B cell (primary cell): Measurements from ENCODE around the gene MUC4. TPM values are rescaled to one million over a fixed set of nuclear protein-coding genes. Genes with fewer than 3 reads are reported as not detected.
"Not testable (repeated sequence)": the region's sequence is repeated elsewhere in the genome, so short reads cannot be mapped to it uniquely, and the experiment has no call there.

Experiments used
- ATAC-seq: fragments of 200-7000 bp; cut with Tn5 transposase; one replicate; pipeline ENCODE4 v1.10.0; 2021; ENCODE audit warnings: low read depth, mild to moderate bottlenecking, moderate number of reproducible peaks, moderate library complexity
- CTCF ChIA-PET: fragments of 350-600 bp; sonication (Branson Sonifier 250); formaldehyde crosslinking; loops from one replicate; lab custom pipeline; 2021; ENCODE audit warnings: antibody characterized with exemption, inconsistent platforms; lab: Charles Lee
- POLR2A ChIA-PET: fragments of 350-600 bp; sonication (Branson Sonifier 250); formaldehyde crosslinking; loops from one replicate; lab custom pipeline; 2021; ENCODE audit warnings: antibody characterized with exemption; lab: Charles Lee
- DNase-seq: peaks from one replicate; pipeline ENCODE4 v3.0.0; 2013
- H2AFZ ChIP-seq: 2 replicates; pipeline ENCODE4 v1.6.1; 2012; ENCODE audit warnings: mild to moderate bottlenecking, low read depth, low read length; ENCODE audit not compliant: insufficient read depth, poor library complexity, severe bottlenecking
- H3K27ac ChIP-seq, 2 donors: 1 replicate in 1 of 2; 2 replicates in 1 of 2; pipeline ENCODE4 v1.5.1; 2012 to 2013; ENCODE audit warnings: low read length in 2 of 2, mild to moderate bottlenecking in 2 of 2, moderate library complexity in 1 of 2
- H3K27me3 ChIP-seq, 4 experiments: fragments of 200-600 bp in 1 of 4; sonication (generic) in 1 of 4; replicated peaks in 1 of 4; 1 replicate in 2 of 4; 2 replicates in 2 of 4; pipeline versions ENCODE4 v1.6.1 to v1.7.0; 2013 to 2016; ENCODE audit warnings: low read length in 3 of 4, mild to moderate bottlenecking in 2 of 4, mixed read lengths in 1 of 4, moderate library complexity in 1 of 4; ENCODE audit not compliant: insufficient read depth in 4 of 4, control insufficient read depth in 3 of 4; ENCODE audit errors: control extremely low read depth in 1 of 4
- H3K36me3 ChIP-seq, 2 experiments: replicated peaks in 1 of 2; 1 replicate in 1 of 2; 2 replicates in 1 of 2; pipeline versions ENCODE4 v1.6.1 to v1.7.1; 2013; ENCODE audit warnings: low read length in 1 of 2; ENCODE audit not compliant: insufficient read depth in 2 of 2, control insufficient read depth in 1 of 2; ENCODE audit errors: control extremely low read depth in 1 of 2, extremely low read depth in 1 of 2
- H3K4me1 ChIP-seq, 2 donors: fragments of 200-600 bp in 1 of 2; sonication (generic) in 1 of 2; 1 replicate in 1 of 2; 2 replicates in 1 of 2; pipeline versions ENCODE4 v1.5.1 to v1.6.1; 2013 to 2017; ENCODE audit warnings: low read length in 2 of 2; ENCODE audit not compliant: control insufficient read depth in 2 of 2, insufficient read depth in 2 of 2
- H3K4me2 ChIP-seq: replicated peaks from 2 replicates; pipeline ENCODE3; 2012; ENCODE audit warnings: mild to moderate bottlenecking, low read depth, low read length; ENCODE audit not compliant: poor library complexity, severe bottlenecking
- H3K4me3 ChIP-seq, 5 experiments: fragments of 200-600 bp in 1 of 5; sonication (generic) in 1 of 5; 1 replicate in 3 of 5; 2 replicates in 2 of 5; pipeline versions ENCODE4 v1.5.1 to v1.7.0; 2011 to 2016; ENCODE audit warnings: low read length in 4 of 5, mild to moderate bottlenecking in 4 of 5, low read depth in 2 of 5, control low read depth in 1 of 5, moderate library complexity in 1 of 5; ENCODE audit not compliant: insufficient read depth in 1 of 5; ENCODE audit errors: control extremely low read depth in 1 of 5, extremely low read depth in 1 of 5
- H3K79me2 ChIP-seq: fragments of 200-600 bp; sonication (generic); one replicate; pipeline ENCODE4 v1.6.0; 2016; ENCODE audit warnings: low read length; ENCODE audit not compliant: control insufficient read depth, insufficient read depth
- H3K9ac ChIP-seq: fragments of 200-600 bp; sonication (generic); 2 replicates; pipeline ENCODE4 v1.6.1; 2017; ENCODE audit warnings: mild to moderate bottlenecking, low read length, moderate library complexity
- H3K9me3 ChIP-seq, 3 donors: one replicate each; pipeline versions ENCODE4 v1.6.1 to v1.7.1; 2013; ENCODE audit warnings: low read length in 2 of 3; ENCODE audit not compliant: control insufficient read depth in 2 of 3, insufficient read depth in 1 of 3; ENCODE audit errors: control extremely low read depth in 1 of 3
- H4K20me1 ChIP-seq: 2 replicates; pipeline ENCODE4 v1.6.0; 2012; ENCODE audit warnings: mild to moderate bottlenecking, low read length; ENCODE audit not compliant: insufficient read depth, control insufficient read depth, poor library complexity, severe bottlenecking
- H3K27ac Mint-ChIP-seq: one replicate; pipeline ENCODE4 v1.8.0; 2021; ENCODE audit warnings: mixed read lengths
- H3K27me3 Mint-ChIP-seq: one replicate; pipeline ENCODE4 v1.8.0; 2021; ENCODE audit warnings: mixed read lengths
- H3K4me1 Mint-ChIP-seq: one replicate; pipeline ENCODE4 v1.8.0; 2021; ENCODE audit warnings: mixed read lengths
- H3K4me3 Mint-ChIP-seq: one replicate; pipeline ENCODE4 v1.8.0; 2021; ENCODE audit warnings: mixed read lengths
- H3K9me3 Mint-ChIP-seq: one replicate; pipeline ENCODE4 v1.8.0; 2022; ENCODE audit warnings: mixed read lengths; ENCODE audit not compliant: insufficient read depth
- CTCF ChIP-seq: fragments of 200-600 bp; IDR thresholded peaks from one replicate; pipeline ENCODE4 v1.8.0; 2022; ENCODE audit warnings: antibody characterized with exemption, mild to moderate bottlenecking
- WGBS: methylation state at CpG from one replicate; pipeline ENCODE4 v1.1.5; 2013; ENCODE audit warnings: missing lambda C conversion rate; ENCODE audit not compliant: insufficient coverage; 5-methylcytosine and 5-hydroxymethylcytosine counted together
- intact Hi-C: fragments of 100-400 bp; cut with micrococcal nuclease; formaldehyde crosslinking; loops from one replicate; pipeline ENCODE4 v1.10.0; 2022
- polyA plus RNA-seq: library from polyadenylated mRNA; depleted of rRNA; stranded (reverse); fragments of >200 nt; gene quantifications from 2 replicates; pipeline ENCODE4 v1.2.3, GENCODE V29; 2012
- total RNA-seq, 2 donors: library from RNA; stranded (reverse); fragments of 120-200 nt in 1 of 2; gene quantifications; 1 replicate in 1 of 2; 2 replicates in 1 of 2; pipeline versions ENCODE4 v1.2.3 to v1.2.4, GENCODE V29; 2013 to 2022

The MUC4 gene
- total and polyA plus RNA-seq, 2 donors (not counting 1 experiment from before 2014, with no cell fraction given), result 0.22 to 1.2 TPM

GRCh38 chr3:195711813-195712534, 99.8 kb downstream of the MUC4 start:
- WGBS, result 86% methylated on average over 11 of the region's 12 CpGs
- CTCF ChIA-PET, result no interaction called here

GRCh38 chr3:195711091-195711812, 100.5 kb downstream of the MUC4 start:
- H3K27ac Mint-ChIP-seq, H3K79me2 ChIP-seq, H3K27me3 ChIP-seq, DNase-seq, H3K9ac ChIP-seq, POLR2A ChIA-PET, H3K27me3 Mint-ChIP-seq, H3K4me3 Mint-ChIP-seq, H2AFZ ChIP-seq, H3K27ac ChIP-seq, CTCF ChIA-PET, ATAC-seq, intact Hi-C loops, H3K4me2 ChIP-seq, H3K9me3 Mint-ChIP-seq, H3K4me1 Mint-ChIP-seq, H3K4me3 ChIP-seq, H3K4me1 ChIP-seq, H3K9me3 ChIP-seq, H4K20me1 ChIP-seq: not testable (repeated sequence)
- WGBS, result 91% methylated on average over 1 of the region's 2 CpGs
- H3K36me3 ChIP-seq, result peaks cover 0 to 15% of the 10 kb centered on the region in 2 experiments

More at GRCh38 chr3:195711813-195712534, 99.8 kb downstream of the MUC4 start:
- Mint-ChIP-seq H3K27me3 (no peaks in the 10 kb centered on the region), H3K4me3 (no peak overlapping the region), H3K4me1 (peaks cover 6% of the 10 kb centered on the region), H3K9me3 (no peaks in the 10 kb centered on the region), H3K27ac (no peak overlapping the region)
- H3K4me1 ChIP-seq, result no peaks in the 10 kb centered on the region
- H3K4me2 ChIP-seq, result no peak overlapping the region
- peaks cover 0 to 5% (median 0%) of the 10 kb centered on the region in 3 donors for H3K9me3 ChIP-seq
- no peak for TF ChIP-seq CTCF
- intact Hi-C loops, result no loop called here
- H3K27ac ChIP-seq, result no peak overlapping the region
- no peak overlapping the region for H3K9ac ChIP-seq
- POLR2A ChIA-PET, result no interaction called here
- no peak overlapping the region for H3K4me3 ChIP-seq
- H3K27me3 ChIP-seq, result no peaks in the 10 kb centered on the region
- ATAC-seq, result no peak
- no peaks in the 10 kb centered on the region for H4K20me1 ChIP-seq
- H3K79me2 ChIP-seq, result no peaks in the 10 kb centered on the region
- peaks cover 0 to 15% of the 10 kb centered on the region in 2 experiments for H3K36me3 ChIP-seq
- no peak overlapping the region for H2AFZ ChIP-seq
- no peak for DNase-seq

- H3K9me3 ChIP-seq, CTCF ChIA-PET, POLR2A ChIA-PET, H3K4me1 Mint-ChIP-seq, H3K27me3 Mint-ChIP-seq, H3K27ac Mint-ChIP-seq, H3K4me2 ChIP-seq, H3K4me3 ChIP-seq, H2AFZ ChIP-seq, H3K9me3 Mint-ChIP-seq, intact Hi-C loops, H3K9ac ChIP-seq, ATAC-seq, H3K4me3 Mint-ChIP-seq, DNase-seq, H3K4me1 ChIP-seq, H3K27ac ChIP-seq, H4K20me1 ChIP-seq, H3K27me3 ChIP-seq, H3K79me2 ChIP-seq: not testable (repeated sequence)
- WGBS, result 68% methylated on average over 6 of the region's 6 CpGs
- peaks cover 0 to 14% of the 10 kb centered on the region in 2 experiments for H3K36me3 ChIP-seq
These were observed 101.4 kb downstream of the MUC4 start for GRCh38 chr3:195710126-195710905.
